Naive B cell (primary cell): Measurements from ENCODE around the gene OBSL1. TPM values are rescaled to one million over a fixed set of nuclear protein-coding genes. Genes with fewer than 3 reads are reported as not detected.
A peak's percentile ranks its signal among the peaks of the same experiment; 100 is the strongest.

Experiments
- ATAC-seq, 2 donors: fragments of 150-1000 bp; cut with Tn5 transposase; 2 replicates each; pipeline ENCODE4 v1.10.0; 2021; ENCODE audit warnings: low read depth in 2 of 2, mild to moderate bottlenecking in 2 of 2, moderate library complexity in 2 of 2
- DNase-seq: peaks from one replicate; pipeline ENCODE4 v3.0.0; 2022
- H3K27ac Mint-ChIP-seq, 6 donors: one replicate each; pipeline ENCODE4 v1.8.0; 2020 to 2022; ENCODE audit warnings: mild to moderate bottlenecking in 6 of 6, mixed read lengths in 6 of 6, moderate library complexity in 5 of 6, inconsistent platforms in 2 of 6
- H3K27me3 Mint-ChIP-seq, 3 donors: one replicate each; pipeline ENCODE4 v1.8.0; 2021 to 2022; ENCODE audit warnings: mixed read lengths in 3 of 3, mild to moderate bottlenecking in 1 of 3
- H3K36me3 Mint-ChIP-seq, 2 donors: one replicate each; pipeline ENCODE4 v1.8.0; 2020 to 2022; ENCODE audit warnings: mixed read lengths in 2 of 2, inconsistent platforms in 1 of 2, mild to moderate bottlenecking in 1 of 2
- H3K4me1 Mint-ChIP-seq, 3 donors: one replicate each; pipeline ENCODE4 v1.8.0; 2020 to 2022; ENCODE audit warnings: mixed read lengths in 3 of 3, inconsistent platforms in 1 of 3, mild to moderate bottlenecking in 1 of 3, moderate library complexity in 1 of 3
- H3K4me3 Mint-ChIP-seq, 8 donors: one replicate each; pipeline ENCODE4 v1.8.0; 2020 to 2022; ENCODE audit warnings: mild to moderate bottlenecking in 8 of 8, mixed read lengths in 8 of 8, moderate library complexity in 8 of 8, inconsistent platforms in 2 of 8
- H3K9me3 Mint-ChIP-seq, 7 donors: one replicate each; pipeline ENCODE4 v1.8.0; 2020 to 2022; ENCODE audit warnings: mixed read lengths in 7 of 7, mild to moderate bottlenecking in 5 of 7, inconsistent platforms in 2 of 7, moderate library complexity in 1 of 7
- polyA plus RNA-seq, 6 donors: library from polyadenylated mRNA; unstranded; fragments of 300-500 nt; fragmentation: Illumina TruSeq; gene quantifications; one replicate each; pipeline ENCODE4 v1.2.3, GENCODE V29; 2021; ENCODE audit warnings: low read depth in 6 of 6

OBSL1 gene
- polyA plus RNA-seq, 6 donors from 2014 or later, result not detected

- Mint-ChIP-seq H3K4me3 (no peak overlapping the region), H3K9me3 (no peaks in the 10 kb centered on the region), H3K36me3 (no peaks in the 10 kb centered on the region), H3K4me1 (peaks cover 5 to 18% (median 10%) of the 10 kb centered on the region in 3 donors), H3K27ac (no peak overlapping the region), H3K27me3 (peaks cover 25 to 84% (median 64%) of the 10 kb centered on the region in 3 donors)
- ATAC-seq, result no peak
- no peak for DNase-seq
Observed at GRCh38 chr2:219537657-219538488, 33.5 kb downstream of the OBSL1 start.

DNA sequence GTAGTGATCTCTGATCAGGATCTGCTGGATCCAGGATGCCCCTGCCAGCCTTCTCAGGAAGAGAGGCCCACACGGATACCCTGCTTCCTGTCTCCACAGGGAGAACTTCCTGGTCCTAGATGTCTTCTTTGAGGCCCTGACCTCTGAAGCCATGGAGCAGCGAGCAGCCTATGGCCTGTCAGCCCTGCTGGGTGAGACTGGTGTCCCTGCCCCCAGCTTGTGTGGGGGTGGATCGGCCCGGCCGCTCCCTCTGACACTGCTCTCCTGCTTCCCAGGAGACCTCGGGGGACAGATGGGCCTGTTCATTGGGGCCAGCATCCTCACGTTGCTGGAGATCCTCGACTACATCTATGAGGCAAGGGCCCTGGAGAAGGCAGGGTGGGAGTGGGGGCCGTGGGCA is 34.4 kb downstream of the OBSL1 start:
- peaks cover 0 to 9% (median 3%) of the 10 kb centered on the region in 3 donors for H3K4me1 Mint-ChIP-seq
- peaks cover 17 to 82% (median 72%) of the 10 kb centered on the region in 3 donors for H3K27me3 Mint-ChIP-seq
- DNase-seq (no peak), ATAC-seq (no peak)
- H3K27ac Mint-ChIP-seq, result no peak overlapping the region
- no peak overlapping the region for H3K4me3 Mint-ChIP-seq
- no peaks in the 10 kb centered on the region for H3K36me3 Mint-ChIP-seq
- no peaks in the 10 kb centered on the region for H3K9me3 Mint-ChIP-seq

DNA sequence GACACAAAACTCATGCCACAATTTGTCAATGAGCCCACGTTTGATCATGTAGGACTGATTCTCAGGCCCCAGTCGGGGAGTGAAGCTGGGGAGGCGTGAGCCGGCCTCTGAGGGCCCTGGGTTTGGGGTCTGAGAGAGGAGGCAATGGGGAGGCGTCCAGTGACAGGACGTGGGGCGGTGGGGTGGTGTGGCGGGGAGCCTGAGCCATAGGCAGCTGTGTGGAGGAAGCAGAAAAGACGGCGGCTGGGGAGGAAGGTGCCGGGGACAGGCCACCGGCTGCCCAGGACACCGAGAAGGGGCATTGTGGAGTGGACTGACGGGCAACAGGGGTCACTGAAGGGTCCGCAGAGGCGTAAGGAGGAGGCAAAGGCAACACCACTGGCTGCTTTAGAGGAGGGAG is 34.9 kb downstream of the OBSL1 start:
- Mint-ChIP-seq H3K4me1 (peaks cover 0 to 8% (median 3%) of the 10 kb centered on the region in 3 donors), H3K9me3 (no peaks in the 10 kb centered on the region), H3K27me3 (peaks cover 19 to 82% (median 75%) of the 10 kb centered on the region in 3 donors), H3K4me3 (no peak overlapping the region), H3K27ac (no peak overlapping the region), H3K36me3 (no peaks in the 10 kb centered on the region)
- ATAC-seq (no peak), DNase-seq (no peak)

- no peaks in the 10 kb centered on the region for H3K36me3 Mint-ChIP-seq
- no peak for ATAC-seq
- no peaks in the 10 kb centered on the region for H3K9me3 Mint-ChIP-seq
- peaks cover 6 to 11% (median 8%) of the 10 kb centered on the region in 3 donors for H3K4me1 Mint-ChIP-seq
- peaks cover 32 to 83% (median 83%) of the 10 kb centered on the region in 3 donors for H3K27me3 Mint-ChIP-seq
- H3K27ac Mint-ChIP-seq, result no peak overlapping the region
- no peak overlapping the region for H3K4me3 Mint-ChIP-seq
- DNase-seq, result no peak
Observed at GRCh38 chr2:219533930-219534661, 37.2 kb downstream of the OBSL1 start.

GRCh38 chr2:219532378-219532649 is 39.0 kb downstream of the OBSL1 start:
- DNase-seq (no peak), ATAC-seq (no peak)
- Mint-ChIP-seq H3K36me3 (no peaks in the 10 kb centered on the region), H3K9me3 (no peaks in the 10 kb centered on the region), H3K27me3 (peaks cover 48 to 83% (median 78%) of the 10 kb centered on the region in 3 donors), H3K4me3 (no peak overlapping the region), H3K4me1 (peaks cover 6 to 11% (median 8%) of the 10 kb centered on the region in 3 donors), H3K27ac (no peak overlapping the region)

- Mint-ChIP-seq H3K27me3 (peaks cover 52 to 83% (median 78%) of the 10 kb centered on the region in 3 donors), H3K36me3 (no peaks in the 10 kb centered on the region), H3K4me3 (no peak overlapping the region), H3K9me3 (no peaks in the 10 kb centered on the region), H3K27ac (no peak overlapping the region), H3K4me1 (peaks cover 6 to 11% (median 8%) of the 10 kb centered on the region in 3 donors)
- DNase-seq, result no peak
- ATAC-seq, result no peak
Observed at GRCh38 chr2:219531639-219532377, 39.5 kb downstream of the OBSL1 start.

DNA sequence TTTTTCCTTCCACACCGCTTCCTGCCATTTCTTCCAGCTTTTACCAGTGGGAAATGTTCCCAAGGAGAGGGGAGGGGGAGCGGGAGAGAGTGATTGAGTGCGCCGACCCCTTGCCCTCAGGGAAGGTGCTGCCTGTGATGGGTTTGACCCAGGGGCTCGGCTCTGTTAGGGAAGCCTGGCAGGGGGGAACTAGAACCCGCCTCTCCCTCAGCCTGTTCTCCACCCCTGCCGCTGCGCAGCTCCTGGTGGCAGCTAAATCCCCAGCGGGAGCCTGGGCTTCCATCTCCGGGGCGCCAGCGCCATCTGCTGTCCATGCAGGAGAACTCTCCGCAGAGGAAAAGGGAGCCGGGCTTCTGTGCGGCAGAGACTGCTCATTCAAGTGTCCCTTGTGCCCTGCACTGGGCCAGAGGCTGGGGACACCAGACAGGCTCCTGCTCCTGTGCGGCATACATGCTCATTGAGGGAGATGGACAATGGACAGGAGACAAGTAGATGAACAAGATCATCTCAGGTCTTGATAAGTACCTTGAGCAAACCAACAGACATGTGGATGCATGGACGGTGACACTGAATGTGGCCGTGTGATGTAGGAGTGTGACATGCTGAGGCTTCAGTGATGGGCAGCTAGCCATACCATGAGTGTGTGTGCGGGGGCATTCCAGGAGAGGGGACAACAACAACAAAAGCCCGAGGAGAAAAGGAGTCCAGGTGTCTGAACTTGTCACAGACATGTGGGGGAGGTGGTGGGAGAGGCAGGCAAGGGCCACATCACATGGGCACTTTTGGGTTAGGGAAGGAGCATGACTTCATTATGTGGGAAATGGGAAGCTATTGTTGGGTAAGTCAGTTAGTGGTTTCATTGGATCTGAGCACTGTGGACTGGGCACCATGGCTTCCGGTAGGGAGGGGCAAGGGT is 41.0 kb downstream of the OBSL1 start:
- Mint-ChIP-seq H3K27ac (no peak overlapping the region), H3K4me1 (peaks cover 6 to 9% (median 8%) of the 10 kb centered on the region in 3 donors), H3K9me3 (no peaks in the 10 kb centered on the region), H3K27me3 (peaks cover 56 to 83% (median 79%) of the 10 kb centered on the region in 3 donors), H3K4me3 (peak overlapping the region in 1 of 8 donors; percentile 67), H3K36me3 (no peaks in the 10 kb centered on the region)
- DNase-seq, result peak; percentile 72
- peak; percentile 84 to 91 for ATAC-seq

- no peaks in the 10 kb centered on the region for H3K9me3 Mint-ChIP-seq
Observed at GRCh38 chr2:219527472-219527871, 43.9 kb downstream of the OBSL1 start.

DNA sequence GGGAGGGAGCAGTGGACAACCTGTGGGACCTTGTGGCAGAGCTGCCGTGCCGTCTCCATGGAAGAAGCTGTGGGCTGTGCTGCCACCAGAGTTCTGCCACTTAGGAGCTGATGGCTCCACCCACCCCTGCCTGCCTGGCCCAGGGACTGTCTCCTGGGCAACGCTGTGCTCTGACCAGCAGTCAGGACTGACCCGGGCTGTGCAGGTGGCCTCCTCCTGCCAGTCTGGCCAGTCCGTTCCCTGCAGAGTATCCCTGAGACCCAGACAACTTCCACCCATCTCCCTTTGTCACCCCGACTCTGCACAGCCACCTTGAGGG is 44.3 kb downstream of the OBSL1 start:
- H3K4me1 Mint-ChIP-seq, result peaks cover 13 to 16% (median 14%) of the 10 kb centered on the region in 3 donors
- peaks cover 0 to 3% of the 10 kb centered on the region in 2 donors for H3K36me3 Mint-ChIP-seq
- peaks cover 73 to 89% (median 80%) of the 10 kb centered on the region in 3 donors for H3K27me3 Mint-ChIP-seq
- DNase-seq (no peak), ATAC-seq (no peak)
- no peak overlapping the region for H3K4me3 Mint-ChIP-seq
- no peaks in the 10 kb centered on the region for H3K9me3 Mint-ChIP-seq
- H3K27ac Mint-ChIP-seq, result peak overlapping the region in 1 of 6 donors; percentile 60

More at GRCh38 chr2:219527472-219527871, 43.9 kb downstream of the OBSL1 start:
- Mint-ChIP-seq H3K4me3 (no peak overlapping the region), H3K27me3 (peaks cover 71 to 89% (median 79%) of the 10 kb centered on the region in 3 donors), H3K36me3 (no peaks in the 10 kb centered on the region), H3K4me1 (peaks cover 11 to 15% (median 12%) of the 10 kb centered on the region in 3 donors), H3K27ac (no peak overlapping the region)
- ATAC-seq (no peak), DNase-seq (no peak)

GRCh38 chr2:219526320-219527075 is 44.8 kb downstream of the OBSL1 start:
- H3K4me1 Mint-ChIP-seq, result peaks cover 18 to 21% (median 19%) of the 10 kb centered on the region in 3 donors
- no peak for ATAC-seq
- peaks cover 78 to 90% (median 82%) of the 10 kb centered on the region in 3 donors for H3K27me3 Mint-ChIP-seq
- no peak for DNase-seq
- H3K9me3 Mint-ChIP-seq, result no peaks in the 10 kb centered on the region
- H3K27ac Mint-ChIP-seq, result peak overlapping the region in 1 of 6 donors; percentile 81
- H3K36me3 Mint-ChIP-seq, result peaks cover 0 to 8% of the 10 kb centered on the region in 2 donors
- no peak overlapping the region for H3K4me3 Mint-ChIP-seq

DNA sequence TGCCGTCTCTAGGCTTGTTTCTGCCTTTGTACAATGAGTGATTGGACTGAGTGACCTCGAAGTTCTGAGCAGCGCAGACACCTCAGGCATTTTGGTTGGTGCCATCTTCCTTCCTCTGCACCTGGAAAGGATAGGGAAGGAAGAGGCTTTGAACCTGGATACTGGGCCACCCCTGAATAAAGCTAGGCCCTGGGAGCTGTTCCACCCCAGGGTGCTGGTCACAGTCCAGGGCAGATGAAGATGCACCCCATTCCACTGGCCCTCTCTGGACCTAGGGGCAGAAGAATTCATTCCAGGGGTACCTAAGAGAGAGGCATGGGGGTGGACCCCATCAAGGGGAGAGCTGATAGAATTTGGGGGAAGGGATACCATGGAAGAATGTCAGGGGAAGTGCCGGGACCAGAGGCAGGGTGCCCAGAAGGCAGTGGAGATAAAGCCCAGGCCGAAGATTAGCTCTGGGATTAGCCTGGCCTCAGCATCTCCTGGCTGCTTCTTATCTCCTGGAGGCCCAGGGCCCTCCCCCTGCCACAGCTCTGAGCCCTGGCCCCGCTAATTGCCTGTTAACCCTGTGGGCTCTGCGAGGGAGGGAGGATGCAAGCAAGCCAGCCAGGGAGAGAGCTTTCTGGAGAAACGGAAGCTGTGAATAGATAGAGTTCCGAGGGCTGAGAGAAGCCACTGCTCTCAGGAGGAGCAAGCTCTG is 45.7 kb downstream of the OBSL1 start:
- H3K4me3 Mint-ChIP-seq, result no peak overlapping the region
- peaks cover 73 to 90% (median 82%) of the 10 kb centered on the region in 3 donors for H3K27me3 Mint-ChIP-seq
- no peak overlapping the region for H3K27ac Mint-ChIP-seq
- no peaks in the 10 kb centered on the region for H3K9me3 Mint-ChIP-seq
- no peak for DNase-seq
- ATAC-seq, result no peak
- H3K36me3 Mint-ChIP-seq, result peaks cover 0 to 11% of the 10 kb centered on the region in 2 donors
- H3K4me1 Mint-ChIP-seq, result peaks cover 20 to 26% (median 21%) of the 10 kb centered on the region in 3 donors
